CD4-positive, alpha-beta T cell treated with Interleukin-6 for 4 hours (primary cell): ENCODE data around the gene IL12RB1.

ENCODE experiments used
- DNase-seq: peaks from one replicate; pipeline ENCODE4 v3.0.0-alpha.2; 2020; ENCODE audit warnings: mixed read lengths

IL12RB1 gene

DNA sequence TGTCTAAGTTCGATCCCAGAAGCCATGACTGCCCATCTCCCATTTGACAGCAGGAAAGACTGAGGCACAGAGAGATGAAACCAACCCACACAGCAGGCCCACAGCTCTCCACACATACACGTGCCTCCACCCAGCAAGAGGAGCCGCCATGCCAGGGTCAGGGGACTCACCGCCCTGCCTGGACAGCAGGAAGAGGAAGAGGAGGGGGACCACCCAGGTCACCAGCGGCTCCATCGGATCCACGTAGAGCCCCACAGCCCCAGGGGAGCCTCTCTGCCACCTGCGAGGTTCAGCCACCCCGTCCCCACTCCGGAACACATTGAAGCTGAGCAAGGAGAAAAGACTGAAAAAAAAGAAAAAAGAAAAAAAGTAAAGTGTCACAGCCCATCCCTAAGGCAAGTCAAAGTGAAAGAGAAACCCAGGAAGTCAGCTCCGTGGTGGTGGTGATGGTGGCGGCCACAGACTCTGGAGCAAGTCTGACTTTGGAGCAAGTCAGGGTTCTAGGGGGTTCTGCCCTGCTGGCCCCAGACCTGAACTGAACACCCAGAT is at the start of gene IL12RB1:
TSS of gene IL12RB1 (minus strand) at position 345 of the 549 bp plus-strand sequence. CDS start at position 234, 111 bp downstream.
- DNase-seq = peak; percentile 73

GRCh38 chr19:18135712-18136584 is 49.2 kb upstream of the IL12RB1 start:
- DNase-seq = no peak

DNA sequence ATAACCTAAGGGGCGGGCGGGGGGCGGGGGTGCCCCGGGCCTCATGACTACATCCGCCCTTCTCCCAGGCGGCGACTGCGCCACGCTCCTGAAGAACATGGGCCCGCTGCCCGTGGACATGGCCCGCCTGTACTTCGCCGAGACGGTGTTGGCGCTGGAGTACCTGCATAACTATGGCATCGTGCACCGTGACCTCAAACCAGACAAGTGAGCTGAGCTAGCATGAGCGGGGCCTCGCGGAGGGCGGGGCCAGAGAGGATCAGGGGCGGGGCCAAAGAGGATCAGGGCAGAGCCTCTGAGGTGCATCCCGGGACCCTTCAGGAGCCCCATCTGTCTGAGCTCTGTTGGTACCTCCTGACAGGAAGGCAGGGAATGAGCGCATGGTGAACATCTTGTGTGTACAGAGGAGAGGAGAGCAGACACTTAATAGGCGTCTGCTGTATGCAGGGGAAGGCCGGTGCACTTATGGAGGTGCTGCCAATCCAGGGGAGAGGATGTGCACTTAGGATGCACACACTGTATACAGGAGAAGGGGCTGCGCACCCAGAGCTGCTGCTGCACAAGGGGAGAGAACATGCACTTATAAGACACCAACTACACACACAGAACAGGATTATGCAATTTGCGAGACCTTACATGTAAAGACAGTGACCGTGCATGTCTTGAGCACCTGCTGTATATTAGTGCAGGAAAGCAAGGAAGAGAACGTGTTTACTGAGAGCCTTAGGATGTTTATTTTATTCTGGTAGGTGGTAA is 45.3 kb upstream of the IL12RB1 start:
- DNase-seq = no peak

GRCh38 chr19:18130523-18131242 is 43.9 kb upstream of the IL12RB1 start:
- DNase-seq = no peak

- DNase-seq = no peak
Measured at GRCh38 chr19:18128805-18129204, 42.1 kb upstream of the IL12RB1 start.

GRCh38 chr19:18128044-18128443 is 41.3 kb upstream of the IL12RB1 start:
- DNase-seq = no peak

- DNase-seq = no peak
Measured at GRCh38 chr19:18126097-18126496, 39.4 kb upstream of the IL12RB1 start.

DNA sequence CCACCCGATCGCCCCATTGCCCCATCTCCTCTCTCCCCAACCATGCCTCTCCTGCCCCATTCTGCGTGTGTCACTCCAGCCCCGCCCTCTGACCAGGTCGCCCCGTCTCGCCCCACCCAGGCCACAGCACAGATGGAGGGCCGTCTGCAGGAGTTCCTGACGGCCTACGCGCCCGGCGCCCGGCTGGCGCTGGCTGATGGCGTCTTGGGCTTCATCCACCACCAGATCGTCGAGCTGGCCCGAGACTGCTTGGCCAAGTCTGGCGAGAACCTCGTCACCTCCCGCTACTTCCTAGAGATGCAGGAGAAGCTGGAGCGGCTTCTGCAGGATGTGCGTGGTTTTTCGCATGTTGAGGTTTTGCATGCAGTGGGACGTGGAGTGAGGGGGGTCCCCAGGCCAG is 37.1 kb upstream of the IL12RB1 start:
- DNase-seq = no peak

DNA sequence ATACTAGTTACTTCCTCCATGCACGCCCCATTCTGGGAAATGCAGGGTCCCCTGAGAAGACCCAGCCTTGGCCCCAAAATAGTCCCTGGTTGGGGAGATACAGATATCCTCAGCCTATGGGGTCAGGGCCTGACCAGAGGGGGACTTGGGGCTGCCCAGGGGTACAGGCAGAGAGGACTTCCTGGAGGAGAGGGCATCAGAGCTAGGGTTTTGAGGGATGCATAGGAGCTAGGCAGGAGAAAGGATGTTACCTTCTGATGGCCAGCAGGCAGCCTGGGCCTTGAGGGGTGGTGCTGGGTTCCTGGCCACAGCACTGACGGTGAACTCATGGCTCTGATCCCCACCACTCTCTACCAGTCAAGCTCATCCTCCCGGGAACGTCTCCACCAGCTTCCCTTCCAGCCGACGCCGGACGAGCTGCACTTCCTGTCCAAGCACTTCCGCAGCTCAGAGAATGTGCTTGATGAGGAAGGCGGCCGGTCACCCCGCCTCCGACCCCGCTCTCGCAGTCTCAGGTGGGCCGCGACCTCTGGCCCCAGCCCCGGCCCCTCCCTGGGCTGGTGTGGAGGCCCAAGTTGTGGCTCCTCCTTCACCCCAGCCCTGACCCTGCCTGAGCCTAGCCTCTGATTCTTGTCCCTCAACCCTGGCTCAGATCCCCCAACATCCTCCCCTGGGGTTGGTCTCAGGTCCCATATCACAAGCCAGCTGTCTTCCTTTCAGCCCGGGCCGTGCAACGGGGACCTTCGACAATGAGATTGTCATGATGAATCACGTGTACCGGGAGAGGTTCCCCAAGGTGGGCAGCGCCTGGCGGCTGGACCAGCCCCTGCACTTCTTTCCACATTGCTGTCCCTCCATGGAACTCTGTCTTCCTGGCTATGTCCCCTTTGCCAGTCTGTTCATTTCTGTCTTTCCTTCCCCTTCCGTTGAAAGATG is 36.4 kb upstream of the IL12RB1 start:
- no peak for DNase-seq

DNA sequence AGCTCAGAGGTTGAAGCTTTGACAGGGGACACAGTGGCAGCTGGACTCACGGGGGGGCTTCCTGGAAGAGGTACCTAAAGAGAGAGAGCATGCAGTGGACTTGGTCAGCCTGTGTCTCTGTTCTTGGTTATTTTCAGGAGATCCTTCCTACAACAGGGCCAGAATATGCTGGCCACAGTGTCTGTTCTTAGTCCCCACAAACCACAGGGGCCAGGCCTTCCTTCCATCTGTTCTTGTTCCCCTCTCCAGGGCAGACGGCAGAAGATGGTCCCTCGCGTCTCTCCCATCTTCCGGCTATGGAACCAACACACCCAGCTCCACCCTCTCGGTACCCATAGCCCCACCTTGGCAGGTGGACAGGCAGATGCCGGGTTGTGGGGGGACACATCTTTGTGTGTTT is 35.7 kb upstream of the IL12RB1 start:
- no peak for DNase-seq

- no peak for DNase-seq
Measured at GRCh38 chr19:18121166-18121565, 34.4 kb upstream of the IL12RB1 start.

- DNase-seq = no peak
Measured at GRCh38 chr19:18120127-18120526, 33.4 kb upstream of the IL12RB1 start.

GRCh38 chr19:18119717-18120105 is 33.0 kb upstream of the IL12RB1 start:
- DNase-seq = peak; percentile 74

- peak; percentile 77 for DNase-seq
Measured at GRCh38 chr19:18119013-18119716, 32.4 kb upstream of the IL12RB1 start.

GRCh38 chr19:18118420-18119012 is 31.8 kb upstream of the IL12RB1 start:
- no peak for DNase-seq

DNA sequence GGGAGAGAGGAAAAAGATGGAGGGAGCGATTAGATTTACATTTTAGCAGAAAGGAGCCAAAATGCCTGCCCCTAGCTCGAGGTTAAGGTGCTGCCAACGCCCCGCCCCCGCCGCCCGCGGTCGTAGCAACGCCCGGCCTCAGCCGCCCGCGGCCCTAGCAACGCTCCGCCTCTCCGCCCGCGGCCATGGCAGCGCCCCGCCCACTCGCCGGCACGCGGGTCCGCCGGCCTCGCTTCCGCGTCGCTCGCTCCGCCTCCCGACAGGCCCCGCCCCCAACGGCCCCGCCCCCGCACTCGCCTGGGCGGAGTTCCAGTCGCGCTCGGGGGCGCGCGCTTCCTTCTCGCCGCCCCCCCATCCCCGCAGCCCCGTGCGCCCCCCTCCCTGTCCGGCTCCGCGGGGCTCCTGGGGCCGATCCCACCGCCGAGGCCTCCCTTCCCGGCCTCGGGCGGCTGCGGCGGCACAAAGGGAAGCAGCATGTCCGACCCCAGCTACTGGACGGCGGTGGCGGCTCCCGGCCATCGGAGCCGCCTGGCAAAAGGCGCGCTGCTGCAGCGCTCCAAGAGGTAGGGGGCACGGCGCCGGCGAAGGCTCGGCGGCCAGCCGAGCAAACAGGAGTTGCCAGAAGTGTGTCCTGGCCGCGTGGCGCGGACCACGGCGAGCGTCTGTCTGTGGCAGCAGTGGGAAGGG is 31.1 kb upstream of the IL12RB1 start:
- peak; percentile 97 for DNase-seq

DNA sequence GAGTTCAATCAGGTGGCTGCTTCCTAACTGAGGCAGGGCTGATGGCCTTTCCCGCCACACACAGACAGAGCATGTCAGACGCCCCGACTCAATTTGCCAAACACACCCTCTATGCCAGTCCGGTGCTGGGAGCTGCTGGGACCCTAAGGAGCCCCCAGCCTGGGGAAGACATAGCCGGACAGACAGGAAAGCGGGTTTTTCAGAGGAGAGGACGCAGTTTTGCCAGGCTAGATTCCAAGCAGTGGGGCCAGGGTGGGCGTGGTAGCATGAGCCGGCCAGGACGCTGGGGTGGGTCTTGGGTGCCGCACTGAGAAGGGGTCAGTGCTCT is 30.6 kb upstream of the IL12RB1 start:
- no peak for DNase-seq

- DNase-seq = no peak
Measured at GRCh38 chr19:18114483-18114882, 27.7 kb upstream of the IL12RB1 start.

DNA sequence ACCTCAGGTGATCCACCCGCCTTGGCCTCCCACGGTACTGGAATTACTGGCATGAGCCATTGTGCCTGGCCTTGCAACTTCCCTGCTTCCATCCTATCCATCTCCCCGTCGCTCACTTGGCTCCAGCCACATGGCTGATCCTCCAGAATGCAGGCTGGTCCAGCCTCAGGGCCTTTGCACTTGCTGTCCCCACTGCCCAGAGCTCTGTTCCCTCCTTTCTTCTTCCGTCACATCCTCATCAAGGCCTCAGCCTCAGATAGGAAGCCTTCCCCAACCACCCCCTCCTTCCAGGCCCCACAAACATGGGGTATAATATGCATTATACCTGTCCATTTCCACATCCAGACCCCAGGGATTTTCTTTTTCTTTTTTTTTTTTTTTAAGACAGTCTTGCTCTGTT is 27.1 kb upstream of the IL12RB1 start:
- DNase-seq = no peak

DNA sequence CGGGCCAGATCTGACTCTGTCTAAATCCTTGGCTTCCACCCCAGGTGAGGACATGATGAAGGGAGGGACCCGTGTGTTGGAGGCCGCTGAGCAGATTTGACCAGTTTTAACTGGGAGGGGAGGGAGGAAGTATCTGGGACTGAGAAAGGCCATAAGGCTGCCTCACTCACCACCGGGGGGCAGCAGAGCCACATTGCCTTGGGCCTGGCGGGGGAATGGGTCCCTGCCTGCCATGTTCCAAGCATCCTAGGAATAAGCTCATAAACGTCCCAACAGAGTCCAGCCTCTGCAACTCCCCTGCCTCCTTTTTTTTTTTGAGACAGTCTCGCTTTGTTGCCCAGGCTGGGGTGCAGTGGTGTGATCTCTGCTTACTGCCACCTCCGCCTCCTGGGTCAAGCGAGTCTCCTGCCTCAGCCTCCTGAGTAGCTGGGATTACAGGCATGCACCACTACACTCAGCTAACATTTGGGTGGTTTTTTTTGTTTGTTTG is 26.3 kb upstream of the IL12RB1 start:
- DNase-seq = peak; percentile 89
